Measurements from ENCODE around the gene PDE11A. TPM values are rescaled to one million over a fixed set of nuclear protein-coding genes. Genes with fewer than 3 reads are reported as not detected.

PDE11A gene
- total RNA-seq, 2 experiments from 2014 or later = not detected

- Mint-ChIP-seq H3K9me3 (no peaks in the 10 kb centered on the region), H3K27ac (no peak overlapping the region), H3K27me3 (peaks cover 16% of the 10 kb centered on the region), H3K36me3 (ENCODE audit: low read depth) (no peaks in the 10 kb centered on the region), H3K4me1 (ENCODE audit: low read depth) (no peaks in the 10 kb centered on the region), H3K4me3 (no peak overlapping the region)
- intact Hi-C loops (cut with DNase I, micrococcal nuclease) = no loop called here
- POLR2A ChIA-PET = no interaction called here
- no peak overlapping the region for H3K4me3 ChIP-seq (ENCODE audit: low read length)
- CTCF ChIA-PET = no interaction called here
- no peaks in the 10 kb centered on the region for H3K4me1 ChIP-seq (ENCODE audit: insufficient read depth, low read length)
- no peak overlapping the region for H3K27ac ChIP-seq (ENCODE audit: low read depth in 1 of 2, low read length in 2 of 2)
- no peaks in the 10 kb centered on the region for H3K36me3 ChIP-seq (ENCODE audit: insufficient read depth, low read length)
- DNase-seq = no peak
- H3K9me3 ChIP-seq (ENCODE audit: control insufficient read depth in 1 of 2, insufficient read depth in 1 of 2, low read length in 2 of 2) = peaks cover 0 to 4% of the 10 kb centered on the region in 2 experiments
- no peak for ATAC-seq (ENCODE audit: poor library complexity)
- peaks cover 0 to 4% of the 10 kb centered on the region in 2 experiments for H3K27me3 ChIP-seq (ENCODE audit: control insufficient read depth in 1 of 2, insufficient read depth in 2 of 2, low read length in 2 of 2)
- no peak for TF ChIP-seq CTCF (IDR thresholded peaks at IDR 0.05)
Observed at GRCh38 chr2:177598326-177599138, 474.0 kb downstream of the PDE11A start.

- H3K36me3 Mint-ChIP-seq (ENCODE audit: low read depth) = no peaks in the 10 kb centered on the region
- Histone ChIP-seq H3K27ac (ENCODE audit: low read depth in 1 of 2, low read length in 2 of 2) (no peak overlapping the region), H3K4me3 (ENCODE audit: low read length) (no peak overlapping the region), H3K36me3 (ENCODE audit: insufficient read depth, low read length) (no peaks in the 10 kb centered on the region), H3K9me3 (ENCODE audit: control insufficient read depth in 1 of 2, insufficient read depth in 1 of 2, low read length in 2 of 2) (peaks cover 0 to 4% of the 10 kb centered on the region in 2 experiments), H3K27me3 (ENCODE audit: control insufficient read depth in 1 of 2, insufficient read depth in 2 of 2, low read length in 2 of 2) (peaks cover 0 to 5% of the 10 kb centered on the region in 2 experiments), H3K4me1 (ENCODE audit: insufficient read depth, low read length) (no peaks in the 10 kb centered on the region)
- CTCF ChIA-PET = no interaction called here
- no peaks in the 10 kb centered on the region for H3K4me1 Mint-ChIP-seq (ENCODE audit: low read depth)
- no peak overlapping the region for H3K27ac Mint-ChIP-seq
- POLR2A ChIA-PET = no interaction called here
- peaks cover 23% of the 10 kb centered on the region for H3K27me3 Mint-ChIP-seq
- no peak for TF ChIP-seq CTCF (IDR thresholded peaks at IDR 0.05)
- intact Hi-C loops (cut with DNase I, micrococcal nuclease) = no loop called here
- no peaks in the 10 kb centered on the region for H3K9me3 Mint-ChIP-seq
- ATAC-seq (ENCODE audit: poor library complexity) = no peak
- H3K4me3 Mint-ChIP-seq = no peak overlapping the region
- no peak for DNase-seq
Observed at GRCh38 chr2:177597759-177598158, 474.8 kb downstream of the PDE11A start.

GRCh38 chr2:177596866-177597265 lies 475.7 kb downstream of the PDE11A start:
- Histone ChIP-seq H3K9me3 (ENCODE audit: control insufficient read depth in 1 of 2, insufficient read depth in 1 of 2, low read length in 2 of 2) (peaks cover 0 to 4% of the 10 kb centered on the region in 2 experiments), H3K36me3 (ENCODE audit: insufficient read depth, low read length) (no peaks in the 10 kb centered on the region), H3K27ac (ENCODE audit: low read depth in 1 of 2, low read length in 2 of 2) (no peak overlapping the region), H3K4me1 (ENCODE audit: insufficient read depth, low read length) (no peaks in the 10 kb centered on the region), H3K27me3 (ENCODE audit: control insufficient read depth in 1 of 2, insufficient read depth in 2 of 2, low read length in 2 of 2) (peaks cover 0 to 5% of the 10 kb centered on the region in 2 experiments), H3K4me3 (ENCODE audit: low read length) (no peak overlapping the region)
- H3K36me3 Mint-ChIP-seq (ENCODE audit: low read depth) = no peaks in the 10 kb centered on the region
- H3K4me1 Mint-ChIP-seq (ENCODE audit: low read depth) = no peaks in the 10 kb centered on the region
- ChIA-PET CTCF (interaction anchor here (1.5 kb wide), 1 partner anchor 7 kb away, joined by 3 read pairs; no protein-coding TSS in a partner anchor), POLR2A (no interaction called here)
- no peak overlapping the region for H3K4me3 Mint-ChIP-seq
- no peak overlapping the region for H3K27ac Mint-ChIP-seq
- intact Hi-C loops (cut with DNase I, micrococcal nuclease) = no loop called here
- no peaks in the 10 kb centered on the region for H3K9me3 Mint-ChIP-seq
- TF ChIP-seq CTCF (IDR thresholded peaks at IDR 0.05) = no peak
- peaks cover 26% of the 10 kb centered on the region for H3K27me3 Mint-ChIP-seq
- DNase-seq = no peak
- no peak for ATAC-seq (ENCODE audit: poor library complexity)
